ENCODE results near the gene ZNF384. TPM values are rescaled to one million over a fixed set of nuclear protein-coding genes. Genes with fewer than 3 reads are reported as not detected.
A peak's percentile ranks its signal among the peaks of the same experiment; 100 is the strongest.

ZNF384 gene
- polyA plus RNA-seq, 1 experiment = 57.0 TPM

- CTCF ChIA-PET = interaction anchor here (0.6 kb wide), 1 partner anchor 161 kb away, joined by 3 read pairs; no protein-coding TSS in a partner anchor
- H3K4me3 ChIP-seq (ENCODE audit: low read depth, low read length) = no peak overlapping the region
- no peak for DNase-seq (ENCODE audit: low read depth)
- peaks cover 24% of the 10 kb centered on the region for H3K36me3 ChIP-seq (ENCODE audit: control insufficient read depth, insufficient read depth, low read length)
- no peaks in the 10 kb centered on the region for H3K27me3 ChIP-seq (ENCODE audit: control insufficient read depth, insufficient read depth, low read length)
- no peak for TF ChIP-seq CTCF (IDR thresholded peaks at IDR 0.05; ENCODE audit: insufficient read depth, low read depth, low read length)
- POLR2A ChIA-PET = no interaction called here
Observed at GRCh38 chr12:6730169-6730568, 41.0 kb upstream of the ZNF384 start.

- no peak for DNase-seq (ENCODE audit: low read depth)
- ChIA-PET CTCF (interaction anchor here (0.5 kb wide), 1 partner anchor 40 kb away, joined by 3 read pairs; the partner anchor contains the start of gene ZNF384), POLR2A (no interaction called here)
Observed at GRCh38 chr12:6729186-6729585, 40.0 kb upstream of the ZNF384 start.

GRCh38 chr12:6725350-6725749, 36.2 kb upstream of the ZNF384 start:
- DNase-seq (ENCODE audit: low read depth) = no peak
- ChIA-PET POLR2A (no interaction called here), CTCF (interaction anchor here (1.4 to 4.1 kb wide), 2 partner anchors 10 to 101 kb away, joined by 4 to 27 read pairs; no protein-coding TSS in a partner anchor)
- Histone ChIP-seq H3K4me3 (ENCODE audit: low read depth, low read length) (no peak overlapping the region), H3K36me3 (ENCODE audit: control insufficient read depth, insufficient read depth, low read length) (peaks cover 11% of the 10 kb centered on the region), H3K27me3 (ENCODE audit: control insufficient read depth, insufficient read depth, low read length) (no peaks in the 10 kb centered on the region)
- no peak for TF ChIP-seq CTCF (IDR thresholded peaks at IDR 0.05; ENCODE audit: insufficient read depth, low read depth, low read length)

More at GRCh38 chr12:6729186-6729585, 40.0 kb upstream of the ZNF384 start:
- H3K36me3 ChIP-seq (ENCODE audit: control insufficient read depth, insufficient read depth, low read length) = peaks cover 23% of the 10 kb centered on the region
- H3K27me3 ChIP-seq (ENCODE audit: control insufficient read depth, insufficient read depth, low read length) = no peaks in the 10 kb centered on the region
- TF ChIP-seq CTCF (IDR thresholded peaks at IDR 0.05; ENCODE audit: insufficient read depth, low read depth, low read length) = no peak
- H3K4me3 ChIP-seq (ENCODE audit: low read depth, low read length) = no peak overlapping the region

- ChIA-PET POLR2A (interaction anchor here (0.7 to 1.2 kb wide), 3 partner anchors 29 to 171 kb away, joined by 3 to 19 read pairs (median 4); partner anchors contain the start of genes MLF2 and ZNF384), CTCF (interaction anchor here (0.8 to 4.1 kb wide), 8 partner anchors 10 to 382 kb away, joined by 3 to 27 read pairs (median 6); partner anchors contain the start of genes MLF2 and TNFRSF1A)
- TF ChIP-seq CTCF (IDR thresholded peaks at IDR 0.05; ENCODE audit: insufficient read depth, low read depth, low read length) = no peak
- DNase-seq (ENCODE audit: low read depth) = no peak
- Histone ChIP-seq H3K4me3 (ENCODE audit: low read depth, low read length) (peak overlapping the region; percentile 52), H3K36me3 (ENCODE audit: control insufficient read depth, insufficient read depth, low read length) (peaks cover 4% of the 10 kb centered on the region), H3K27me3 (ENCODE audit: control insufficient read depth, insufficient read depth, low read length) (no peaks in the 10 kb centered on the region)
Observed at GRCh38 chr12:6724409-6724797, 35.2 kb upstream of the ZNF384 start.

- Histone ChIP-seq H3K36me3 (ENCODE audit: control insufficient read depth, insufficient read depth, low read length) (no peaks in the 10 kb centered on the region; the same call in none of the 2 replicates), H3K27me3 (ENCODE audit: control insufficient read depth, insufficient read depth, low read length) (no peaks in the 10 kb centered on the region), H3K4me3 (ENCODE audit: low read depth, low read length) (peak within 1 kb of the TSS; percentile 52)
- POLR2A ChIA-PET = interaction anchor here (0.6 to 1.2 kb wide), 4 partner anchors 19 to 171 kb away, joined by 3 to 19 read pairs (median 4); partner anchors contain the start of genes MLF2 and ZNF384
- peak; percentile 93 for DNase-seq (ENCODE audit: low read depth)
- TF ChIP-seq CTCF (IDR thresholded peaks at IDR 0.05; ENCODE audit: insufficient read depth, low read depth, low read length) = no peak
- CTCF ChIA-PET = interaction anchor here (0.8 to 4.1 kb wide), 11 partner anchors 9 to 382 kb away, joined by 3 to 27 read pairs (median 5); partner anchors contain the start of genes MLF2, TNFRSF1A and ZNF384
Observed at GRCh38 chr12:6723607-6724408, 34.6 kb upstream of the ZNF384 start, which contains the start of gene COPS7A. Gene COPS7A (plus strand): TSS chr12:6724046. CDS start chr12:6724657, 611 bp downstream.
